22Rv1 (cell line): Measurements from ENCODE around the gene LCN9.

Experiments
- ZFX ChIP-seq: fragments of 450-650 bp; IDR thresholded peaks from 2 replicates; pipeline ENCODE4 v1.6.1; 2017; ENCODE audit warnings: antibody characterized with exemption, borderline replicate concordance
- TF ChIP-seq, protein P1 (sequence below): fragments of 450-650 bp; IDR thresholded peaks from 2 replicates; pipeline ENCODE4 v1.5.1; 2017; ENCODE audit warnings: mild to moderate bottlenecking

DNA sequence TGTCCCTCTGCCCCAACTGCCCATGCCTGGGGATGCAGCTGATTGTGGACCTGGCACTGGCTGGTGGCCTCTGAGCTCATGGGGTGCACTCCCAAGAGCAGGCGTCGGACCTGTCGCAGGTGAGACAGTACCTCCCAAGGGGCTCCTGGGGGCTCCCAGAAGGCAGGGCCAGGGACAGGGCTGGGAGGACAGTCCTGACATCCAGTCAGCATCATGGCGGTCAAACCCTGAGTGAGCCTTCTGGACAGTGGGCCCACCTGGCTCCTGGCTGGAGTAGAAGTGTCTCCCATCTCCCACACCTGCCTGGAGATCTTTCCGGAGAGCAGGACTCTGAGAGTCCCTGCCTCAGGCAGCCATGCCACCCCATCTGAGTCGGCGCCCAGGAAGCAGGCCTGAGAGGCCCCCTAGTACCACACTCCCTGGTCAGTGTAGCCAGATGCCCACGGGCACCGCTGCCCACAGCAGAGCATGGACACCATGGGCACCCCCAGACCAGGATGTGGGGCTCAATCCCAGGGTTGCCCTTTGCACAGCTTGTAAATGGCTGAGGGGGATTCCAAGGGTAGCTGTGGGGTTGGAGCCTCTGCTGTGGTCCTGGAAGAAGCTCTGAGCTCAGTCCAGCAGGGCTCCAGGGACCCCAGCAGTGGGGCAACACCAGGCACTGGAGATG lies 6.6 kb downstream of the LCN9 start:
- TF ChIP-seq, protein P1, sequence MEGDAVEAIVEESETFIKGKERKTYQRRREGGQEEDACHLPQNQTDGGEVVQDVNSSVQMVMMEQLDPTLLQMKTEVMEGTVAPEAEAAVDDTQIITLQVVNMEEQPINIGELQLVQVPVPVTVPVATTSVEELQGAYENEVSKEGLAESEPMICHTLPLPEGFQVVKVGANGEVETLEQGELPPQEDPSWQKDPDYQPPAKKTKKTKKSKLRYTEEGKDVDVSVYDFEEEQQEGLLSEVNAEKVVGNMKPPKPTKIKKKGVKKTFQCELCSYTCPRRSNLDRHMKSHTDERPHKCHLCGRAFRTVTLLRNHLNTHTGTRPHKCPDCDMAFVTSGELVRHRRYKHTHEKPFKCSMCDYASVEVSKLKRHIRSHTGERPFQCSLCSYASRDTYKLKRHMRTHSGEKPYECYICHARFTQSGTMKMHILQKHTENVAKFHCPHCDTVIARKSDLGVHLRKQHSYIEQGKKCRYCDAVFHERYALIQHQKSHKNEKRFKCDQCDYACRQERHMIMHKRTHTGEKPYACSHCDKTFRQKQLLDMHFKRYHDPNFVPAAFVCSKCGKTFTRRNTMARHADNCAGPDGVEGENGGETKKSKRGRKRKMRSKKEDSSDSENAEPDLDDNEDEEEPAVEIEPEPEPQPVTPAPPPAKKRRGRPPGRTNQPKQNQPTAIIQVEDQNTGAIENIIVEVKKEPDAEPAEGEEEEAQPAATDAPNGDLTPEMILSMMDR = no peak
- no peak for TF ChIP-seq ZFX
